Measurements from ENCODE around the gene CPPED1. TPM values are rescaled to one million over a fixed set of nuclear protein-coding genes. Genes with fewer than 3 reads are reported as not detected.

Gene CPPED1
- total RNA-seq, 1 donor from 2014 or later: 12.1 TPM

Small RNA genes within 50 kb of the gene (microRNA-seq; reads per million reads assigned to microRNA genes)
- gene MIR4718: not detected

Other genes starting within 250 kb of the CPPED1 start
- 0.24 TPM for gene SHISA9, start 97.7 kb upstream of the CPPED1 start, total RNA-seq